8988T (cell line): ENCODE measurements around the gene ABL2.

Source experiments
- DNase-seq: peaks from one replicate; pipeline ENCODE4 v3.0.0; 2011

ABL2 gene

DNA sequence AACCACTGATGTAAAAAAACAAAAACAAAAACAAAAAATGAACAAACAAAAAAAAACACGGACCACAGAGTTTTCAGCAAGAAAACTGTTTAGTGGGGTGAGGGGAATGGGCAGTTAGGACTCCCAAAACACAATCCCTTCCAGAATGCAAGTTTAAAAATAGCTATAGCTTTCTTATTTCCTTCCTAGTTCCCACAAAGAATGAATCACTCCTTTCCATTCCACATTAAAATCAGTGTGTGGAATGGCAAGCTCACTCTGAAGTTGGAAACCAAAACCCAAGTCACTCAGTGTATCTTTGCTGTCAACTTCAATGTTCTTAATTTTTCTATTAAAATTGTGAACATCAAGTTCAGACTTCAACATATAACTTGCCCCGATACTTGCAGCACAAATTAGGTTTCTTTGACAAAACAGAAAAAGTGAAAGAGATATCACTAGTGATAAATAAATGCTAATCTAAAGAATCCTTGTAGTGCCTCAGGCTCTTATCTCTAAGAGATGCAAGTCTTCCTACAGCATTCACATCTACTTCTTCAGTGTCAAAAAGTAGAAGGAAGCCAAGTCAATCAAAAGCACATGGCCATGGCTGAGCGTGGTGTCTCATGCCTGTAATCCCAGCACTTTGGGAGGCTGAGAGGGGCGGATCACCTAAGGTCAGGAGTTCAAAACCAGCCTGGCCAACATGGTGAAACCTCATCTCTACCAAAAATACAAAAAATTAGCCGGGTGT, 102.1 kb downstream of the ABL2 start:
- DNase-seq = no peak

DNA sequence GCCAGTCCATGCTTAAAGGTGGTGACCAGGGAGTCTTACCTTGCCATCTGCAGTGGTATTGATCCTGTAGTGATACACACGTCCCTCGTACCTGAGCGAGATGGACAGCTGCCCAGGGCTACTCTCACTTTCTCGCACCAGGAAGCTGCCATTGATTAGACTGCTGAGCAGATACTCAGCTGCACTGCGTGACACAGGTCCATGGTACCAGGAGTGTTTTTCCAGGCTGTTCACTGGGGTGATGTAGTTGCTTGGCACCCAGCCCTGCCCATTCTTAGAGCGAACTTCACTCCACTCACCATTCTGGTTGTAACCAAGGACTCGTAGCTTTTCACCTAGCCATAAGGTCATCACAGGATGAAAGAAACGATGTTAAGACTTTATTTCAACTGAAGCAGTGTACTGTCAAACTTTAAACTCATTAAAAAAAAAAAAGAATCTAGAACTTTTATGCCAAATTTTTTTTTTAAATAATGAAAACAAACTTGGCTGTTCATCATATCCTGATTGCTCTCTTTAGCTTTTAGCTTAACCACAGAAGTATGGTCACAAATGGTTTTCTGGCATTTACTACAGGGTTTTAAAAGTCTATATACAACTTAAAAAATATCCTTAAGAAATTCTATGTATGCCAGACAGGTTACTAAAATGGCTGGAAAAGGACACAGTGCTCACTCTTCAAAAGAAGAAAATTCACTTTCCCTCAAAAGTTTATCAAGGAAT, 103.0 kb downstream of the ABL2 start:
- no peak for DNase-seq

DNA sequence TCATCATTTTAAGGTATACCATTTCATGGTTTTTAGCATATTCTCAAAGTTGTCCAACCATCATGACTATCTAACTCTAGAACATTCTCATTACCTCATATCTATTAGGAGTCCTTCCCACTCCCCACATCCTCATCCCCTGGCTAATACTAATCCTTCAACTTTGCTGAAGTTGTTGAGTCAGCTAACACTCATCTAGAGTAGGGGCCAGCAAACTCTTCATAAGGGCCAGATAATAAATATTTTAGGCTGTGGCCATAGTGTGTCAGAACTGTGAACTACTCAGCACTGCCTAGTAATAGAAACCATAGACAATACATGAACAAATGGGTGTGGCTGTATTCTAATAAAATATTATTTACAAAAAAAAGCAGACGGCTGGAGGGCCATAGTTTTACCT, 104.6 kb downstream of the ABL2 start:
- no peak for DNase-seq

DNA sequence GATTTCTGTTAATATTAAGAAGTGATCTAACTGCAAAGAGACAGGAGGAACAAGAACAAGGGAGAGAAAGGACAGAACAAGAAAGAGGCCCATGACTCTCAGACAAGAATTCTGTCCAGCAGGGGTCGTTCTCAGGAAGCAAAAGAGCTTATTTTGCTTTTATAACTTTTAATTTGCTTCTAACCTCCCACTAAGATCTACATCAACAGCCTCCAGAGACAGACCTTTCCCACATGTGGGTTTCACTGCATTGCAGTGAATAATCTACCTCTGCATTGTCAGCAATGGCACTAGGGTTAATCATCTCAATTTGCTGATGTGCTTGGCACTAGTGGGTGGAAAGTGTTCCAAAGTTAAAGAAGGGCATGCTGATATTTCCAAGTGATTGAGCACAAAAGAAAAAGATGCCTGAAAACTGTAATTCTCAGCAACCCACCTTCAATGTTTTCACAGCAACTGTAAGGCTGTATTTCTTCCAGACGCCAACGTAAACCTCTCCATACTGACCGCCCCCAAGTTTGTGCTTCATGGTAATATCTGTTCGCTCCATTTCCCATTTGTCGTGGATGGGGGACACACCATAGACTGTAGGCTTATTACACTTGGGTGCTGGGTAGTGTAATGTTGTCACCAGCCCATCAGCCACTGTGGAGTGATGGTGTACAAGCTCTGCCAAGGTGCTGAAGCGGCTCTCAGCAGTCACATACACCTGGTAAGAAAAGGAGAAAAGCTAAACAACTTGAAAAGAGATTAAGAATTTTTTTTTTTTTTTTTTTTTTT, 108.1 kb downstream of the ABL2 start:
- no peak for DNase-seq

DNA sequence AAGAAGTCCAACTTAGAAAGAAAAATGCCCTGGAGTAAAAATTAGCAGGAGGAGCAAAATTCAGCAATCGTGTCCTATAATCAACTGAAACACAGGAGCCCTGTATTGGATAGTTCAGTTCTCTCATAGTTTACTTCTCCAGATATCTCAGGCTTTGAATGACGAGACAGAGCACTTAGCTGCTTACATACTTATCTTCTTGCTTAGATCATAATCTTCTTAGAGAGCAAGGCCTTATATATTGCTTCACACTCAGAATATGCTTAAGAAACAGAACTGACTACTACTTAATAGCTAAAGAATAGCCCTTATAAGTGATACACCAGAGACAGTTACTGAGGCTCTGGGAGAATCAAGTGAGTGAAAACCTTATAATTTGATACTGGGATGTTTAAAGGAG, 108.7 kb downstream of the ABL2 start:
- no peak for DNase-seq

DNA sequence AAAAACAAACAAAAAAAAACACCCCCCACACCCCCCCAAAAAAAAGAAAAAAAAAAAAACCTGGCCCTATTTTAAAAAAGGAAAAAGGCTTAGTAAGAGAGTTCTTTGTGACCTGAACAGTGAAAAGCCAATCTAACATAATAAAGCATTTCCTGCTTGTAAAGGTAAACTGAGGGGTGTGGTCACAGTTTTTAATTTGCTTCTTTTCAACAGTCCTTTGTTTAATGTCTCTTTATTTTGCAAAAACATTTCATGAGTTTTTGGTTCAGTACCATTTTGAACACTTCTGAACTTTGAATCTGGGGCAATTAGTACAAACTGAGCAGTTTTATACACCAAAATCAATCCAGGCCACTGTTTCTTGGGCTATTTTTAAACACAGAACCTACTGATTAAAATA, 110.0 kb downstream of the ABL2 start:
- no peak for DNase-seq

DNA sequence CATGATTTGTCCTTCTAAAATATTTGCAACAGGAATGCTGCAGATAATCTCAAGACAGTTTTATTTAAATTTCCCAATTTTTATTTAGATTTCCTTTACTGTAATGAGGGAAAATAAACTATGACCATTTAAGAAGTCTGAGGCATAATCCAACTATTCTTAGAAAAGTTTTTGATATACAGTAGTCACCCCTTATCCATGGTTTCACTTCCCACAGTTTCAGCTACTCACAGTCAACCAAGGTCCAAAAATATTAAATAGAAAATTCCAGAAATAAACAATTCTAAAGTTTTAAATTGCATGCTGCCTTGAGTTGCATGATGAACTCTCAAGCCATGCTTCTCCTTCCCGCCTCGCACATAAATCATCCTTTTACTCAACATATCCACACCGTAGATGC, 114.3 kb downstream of the ABL2 start:
- no peak for DNase-seq

DNA sequence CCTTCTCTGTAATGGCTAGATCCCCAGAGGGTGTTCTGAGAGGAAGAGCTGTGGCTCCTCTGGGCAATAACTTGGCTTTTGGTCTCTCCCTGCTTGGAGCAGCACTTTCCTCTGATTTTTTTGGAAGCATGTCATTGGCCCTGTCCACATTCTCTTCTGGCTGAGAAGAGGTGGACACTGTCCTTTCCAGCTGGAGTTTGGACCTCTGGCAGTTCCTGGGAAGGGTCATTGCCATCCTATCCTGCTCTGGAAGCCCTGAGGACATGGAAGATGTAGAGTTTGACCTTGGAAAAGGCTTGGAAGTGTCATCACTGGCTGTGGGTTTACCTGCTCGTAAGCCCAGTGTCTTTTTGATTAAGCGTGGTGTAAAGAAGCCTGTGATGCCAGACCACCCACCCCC, 120.8 kb downstream of the ABL2 start:
- DNase-seq = no peak

DNA sequence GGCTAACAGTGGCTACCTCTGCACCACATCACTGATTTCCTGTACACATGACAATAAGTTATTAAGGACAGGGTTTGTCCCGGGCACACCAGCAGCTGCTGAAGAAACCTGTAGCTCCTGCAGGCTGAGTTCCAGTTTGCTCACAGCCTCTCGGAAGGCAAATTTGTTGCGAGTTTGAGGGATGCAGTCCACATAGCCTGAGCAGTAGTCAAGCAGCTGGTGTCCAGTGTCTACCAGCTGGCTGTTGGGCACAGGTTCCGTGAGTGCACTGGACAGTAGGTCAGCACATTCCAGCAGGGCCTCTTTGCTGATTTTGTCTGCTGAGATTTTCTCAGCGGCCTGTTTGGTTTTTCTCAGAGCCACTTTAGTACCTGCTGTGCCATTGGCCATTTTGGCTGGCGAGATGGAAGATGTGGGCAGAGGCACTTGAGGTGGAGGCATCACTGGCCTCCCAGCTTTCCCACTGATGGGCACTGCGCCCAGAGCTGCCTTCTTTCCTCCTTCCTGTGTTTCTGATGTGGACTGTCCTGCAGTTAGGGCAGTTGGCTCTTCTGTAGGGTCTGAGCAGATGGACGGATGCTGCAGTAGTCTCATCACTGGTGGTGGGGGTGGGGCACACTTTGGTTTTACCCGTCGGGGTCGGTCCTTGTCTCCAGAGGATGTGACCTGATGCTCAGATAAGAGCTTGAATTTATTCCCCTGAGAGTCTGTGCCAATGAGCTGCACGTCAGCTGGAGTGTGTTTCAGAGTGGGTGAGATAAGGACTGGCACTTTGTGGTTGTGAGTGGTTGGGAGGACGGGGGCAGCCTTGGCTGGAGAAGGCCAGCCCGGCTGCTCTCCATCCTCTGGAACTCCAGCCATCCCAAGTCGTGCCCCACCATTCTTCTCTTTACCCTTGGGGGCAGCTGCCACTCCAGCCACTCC, 121.5 kb downstream of the ABL2 start:
- DNase-seq = no peak

DNA sequence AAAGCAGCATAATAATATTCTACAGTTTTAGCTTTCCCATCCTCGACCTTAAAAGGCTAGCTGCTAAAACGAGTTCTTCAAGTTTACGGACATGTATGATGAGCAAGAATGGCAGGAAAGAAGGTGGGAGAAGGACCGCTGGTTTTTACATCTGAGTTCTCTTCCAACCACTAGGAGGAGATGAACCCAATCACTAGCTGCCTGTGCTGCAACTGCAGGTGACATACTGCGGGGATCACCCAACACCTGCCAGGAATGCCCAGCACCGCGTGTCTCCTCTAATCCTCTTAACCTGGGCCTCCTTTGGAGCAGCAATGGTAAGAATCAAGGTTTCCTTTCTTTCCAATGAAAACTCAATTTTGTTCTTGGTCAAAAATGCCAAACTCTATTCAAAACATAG, 124.1 kb downstream of the ABL2 start:
- no peak for DNase-seq

DNA sequence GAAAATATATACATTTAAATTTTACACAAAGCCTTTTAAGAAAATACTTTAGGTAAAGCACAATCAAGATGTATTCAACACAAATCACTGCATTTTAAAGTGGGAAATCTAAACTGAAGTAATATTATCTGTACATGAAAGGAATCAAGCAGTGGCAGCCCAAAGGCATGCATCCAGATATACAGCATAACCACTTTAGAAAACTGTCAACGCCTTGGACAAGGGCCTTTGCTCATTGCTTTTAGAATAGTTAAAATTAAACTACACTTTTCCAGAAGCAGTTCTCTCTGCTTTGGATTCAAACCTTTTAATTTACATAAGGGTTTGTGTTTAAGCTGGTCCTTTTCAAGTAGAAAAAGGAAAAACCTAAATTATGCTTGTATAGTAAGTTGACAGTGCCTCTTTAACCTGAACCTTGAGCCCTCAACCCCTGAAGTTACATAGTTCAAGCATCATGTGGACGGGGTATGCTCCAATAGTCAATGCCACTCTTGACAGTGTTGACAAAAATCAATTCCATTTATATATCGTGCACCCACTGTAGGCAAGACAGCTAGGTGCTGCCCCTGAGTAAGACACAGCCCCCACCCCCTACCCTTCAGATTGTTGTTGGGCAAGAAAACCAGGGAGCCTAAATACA, 124.7 kb downstream of the ABL2 start:
- DNase-seq = no peak

DNA sequence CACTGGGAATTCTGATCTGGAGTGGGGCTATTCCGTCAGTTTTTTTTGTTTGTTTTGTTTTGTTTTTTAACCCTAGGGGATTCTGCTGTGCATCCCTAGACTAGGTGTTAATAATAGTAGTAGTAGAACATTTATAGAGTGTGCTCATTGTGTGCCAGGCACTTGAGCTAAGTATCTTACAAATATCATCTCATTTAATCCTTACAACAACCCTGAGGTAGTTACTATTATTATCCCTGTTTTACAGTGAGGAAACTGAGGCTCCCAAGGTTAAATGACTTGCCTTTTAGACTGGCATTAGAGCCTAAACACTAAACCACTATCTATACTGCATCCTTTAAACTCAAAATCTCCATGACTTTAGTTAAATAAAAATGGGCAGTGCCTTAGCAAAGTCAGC, 125.5 kb downstream of the ABL2 start:
- DNase-seq = no peak

DNA sequence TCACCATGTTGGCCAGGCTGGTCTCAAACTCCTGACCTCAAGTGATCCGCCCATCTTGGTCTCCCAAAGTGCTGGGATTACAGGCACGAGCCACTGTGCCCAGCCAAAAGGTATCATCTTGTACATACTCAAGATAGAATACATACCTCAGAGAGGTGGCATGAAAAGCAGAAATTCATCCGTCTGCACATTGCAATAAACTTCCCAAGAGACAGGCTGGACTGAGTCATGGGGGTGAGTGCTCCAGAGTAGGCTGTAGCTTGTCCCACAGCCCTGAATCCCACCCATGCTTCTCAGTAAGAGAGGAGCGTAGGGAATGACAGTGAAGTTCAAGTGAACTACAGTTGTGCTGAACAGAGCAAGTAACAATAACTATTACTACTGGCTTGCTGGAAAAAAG, 127.9 kb downstream of the ABL2 start:
- no peak for DNase-seq

DNA sequence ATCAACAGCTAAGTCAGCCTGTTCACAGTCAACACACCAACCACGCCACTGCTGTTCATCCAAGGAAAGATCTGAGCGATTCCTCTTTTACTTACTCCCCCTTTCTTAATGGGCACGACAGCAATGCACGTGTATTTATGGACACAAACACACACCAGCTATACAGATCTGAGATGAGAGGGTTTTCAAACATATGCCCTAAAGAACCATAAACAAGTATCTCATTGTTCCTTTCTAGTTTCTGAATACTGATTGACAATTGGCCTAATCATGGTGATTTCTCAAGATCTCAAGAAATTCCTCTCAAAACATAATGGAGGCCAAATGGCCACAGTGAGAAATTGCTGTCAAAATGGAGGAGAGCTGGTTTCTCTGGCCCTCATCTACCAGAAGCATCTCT, 129.6 kb downstream of the ABL2 start:
- no peak for DNase-seq

DNA sequence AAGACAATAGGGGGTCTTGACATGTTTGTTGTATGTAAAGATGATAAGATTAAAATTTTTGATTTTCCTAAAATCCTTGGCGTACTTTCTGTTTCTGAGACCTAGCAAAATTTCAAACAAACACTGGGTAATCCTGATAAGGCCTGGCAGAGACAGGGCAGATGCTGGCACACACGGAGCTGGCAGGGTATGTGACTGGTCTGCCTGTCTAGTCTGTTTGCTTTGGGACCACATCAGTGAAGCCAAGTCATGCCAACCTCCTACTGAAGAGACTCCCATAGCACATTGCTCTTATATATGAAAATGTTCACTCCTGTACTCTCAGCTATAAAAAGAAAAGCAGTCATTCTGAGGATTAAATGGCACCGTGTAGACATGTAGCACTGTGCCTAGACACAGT, 133.6 kb downstream of the ABL2 start:
- DNase-seq = no peak

DNA sequence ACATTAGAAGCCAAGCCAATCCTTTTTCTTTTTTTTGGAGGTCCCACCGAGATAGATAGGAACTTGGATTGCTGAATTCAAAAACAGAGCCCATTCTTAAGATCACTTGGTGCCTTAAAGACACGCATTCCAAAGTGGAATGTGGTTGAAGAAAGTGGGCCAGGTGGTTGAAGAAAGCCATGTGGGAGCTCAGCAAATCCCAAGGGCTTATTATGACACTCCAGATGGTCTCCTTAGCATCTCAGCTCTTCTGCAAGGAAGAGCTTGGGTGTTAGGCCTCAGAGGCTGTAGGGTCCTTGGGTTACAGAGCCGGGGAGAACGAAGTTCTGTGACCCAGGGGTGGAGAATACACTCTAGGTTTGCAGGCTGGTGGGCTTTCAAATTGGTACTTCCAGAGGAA, 134.1 kb downstream of the ABL2 start:
- no peak for DNase-seq

DNA sequence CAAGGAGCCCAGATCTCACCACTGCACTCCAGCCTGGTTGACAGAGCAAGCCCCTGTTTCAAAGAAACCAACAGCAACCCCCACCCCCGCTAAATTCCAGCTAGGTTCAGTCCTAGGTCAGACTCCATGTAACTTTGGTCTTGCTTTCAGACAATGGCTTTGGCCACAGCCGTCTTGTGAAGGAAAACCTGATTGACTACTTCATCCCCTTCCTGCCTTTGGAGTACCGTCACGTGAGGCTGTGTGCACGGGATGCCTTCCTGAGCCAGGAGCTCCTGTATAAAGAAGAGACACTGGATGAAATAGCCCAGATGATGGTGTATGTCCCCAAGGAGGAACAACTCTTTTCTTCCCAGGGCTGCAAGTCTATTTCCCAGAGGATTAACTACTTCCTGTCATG, 134.7 kb downstream of the ABL2 start:
- no peak for DNase-seq

DNA sequence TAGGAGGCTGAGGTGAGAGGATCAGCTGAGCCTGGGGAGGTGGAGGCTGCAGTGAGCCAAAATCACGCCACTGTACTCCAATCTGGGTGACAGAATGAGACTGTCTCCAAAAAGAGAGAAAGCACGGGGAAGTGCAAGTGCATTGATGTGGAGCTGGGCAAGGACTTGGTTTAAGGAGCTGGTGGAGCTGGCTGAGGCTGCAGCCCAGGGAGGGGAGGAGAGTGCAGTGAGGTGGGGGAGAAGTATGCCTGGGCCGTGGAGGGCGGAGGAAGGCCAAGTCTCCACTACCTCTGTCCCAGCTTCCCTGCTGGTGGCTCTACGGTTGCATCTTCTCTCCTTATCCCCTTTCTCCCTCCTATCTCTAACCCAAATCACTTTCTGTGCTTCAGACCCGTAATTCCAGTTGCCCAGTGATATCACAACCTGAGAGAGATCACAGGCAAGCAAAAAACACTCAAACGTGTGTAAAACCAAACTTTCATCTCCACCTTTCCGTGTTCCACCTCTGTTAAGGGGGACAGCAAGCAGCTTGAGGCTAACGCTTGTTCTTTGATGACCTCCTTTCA, 136.5 kb downstream of the ABL2 start:
- no peak for DNase-seq

DNA sequence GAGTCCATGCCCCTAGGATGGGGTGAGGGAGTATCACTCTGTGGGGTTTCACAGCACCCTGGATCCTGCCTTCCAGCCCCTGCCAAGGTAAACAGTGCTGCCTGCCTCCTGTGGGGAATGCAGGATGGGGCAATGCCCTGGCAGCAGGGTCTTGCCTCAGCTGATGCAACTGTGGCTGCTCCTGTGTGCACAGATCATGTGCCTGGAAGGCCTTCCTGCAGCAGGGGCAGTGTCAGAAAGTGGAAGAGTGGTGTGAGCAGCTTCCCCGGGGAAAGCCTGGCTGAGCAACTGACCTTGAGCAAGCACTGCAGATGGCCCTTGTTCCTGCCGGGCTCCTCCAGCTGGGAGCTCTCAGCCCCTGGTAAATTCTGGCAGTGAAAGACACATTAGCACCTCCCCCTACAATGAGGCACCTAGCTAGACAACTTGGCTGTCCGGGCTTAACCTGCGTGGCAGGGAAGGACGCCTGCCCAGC, 137.7 kb downstream of the ABL2 start:
- no peak for DNase-seq

DNA sequence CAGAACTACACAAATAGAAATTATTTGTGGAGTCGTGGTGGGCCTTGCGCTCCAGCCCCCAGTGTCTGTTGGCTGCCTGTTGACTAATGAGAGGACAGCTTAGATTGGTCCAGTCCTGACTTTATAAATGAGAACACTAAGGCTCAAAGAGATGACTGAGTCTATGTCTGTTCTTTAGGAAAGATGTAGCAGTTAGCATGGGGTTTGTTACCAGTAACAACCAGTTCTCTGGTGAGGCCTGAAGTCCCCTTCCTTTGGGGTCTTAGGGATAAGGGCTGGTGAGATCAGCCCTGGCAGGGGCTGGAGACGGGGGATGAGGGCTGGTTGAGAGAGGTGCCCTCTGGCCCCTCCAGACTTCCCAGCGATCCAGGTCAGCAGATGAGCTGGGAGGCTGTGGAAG, 138.6 kb downstream of the ABL2 start:
- DNase-seq = no peak

DNA sequence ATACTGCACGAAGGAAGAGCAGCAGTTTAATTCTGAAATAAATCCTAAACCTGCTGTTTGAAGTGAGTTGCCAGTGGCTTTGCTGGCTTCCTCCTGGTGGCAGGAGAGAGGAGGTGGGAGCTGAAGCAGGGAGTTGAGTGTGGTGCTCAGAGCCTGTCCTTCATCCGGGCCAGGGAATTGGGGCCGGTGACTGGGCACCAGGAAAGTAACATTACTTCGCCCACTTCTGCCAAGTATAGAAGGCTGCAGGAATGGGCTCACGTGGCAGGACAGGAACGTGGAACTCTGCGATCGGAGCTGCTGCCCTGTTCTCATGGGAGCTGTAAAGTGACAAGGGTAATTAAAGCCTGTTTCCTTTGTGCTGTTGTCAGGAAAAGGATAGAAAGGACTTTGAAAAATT, 139.0 kb downstream of the ABL2 start:
- DNase-seq = no peak
